Measurements from ENCODE around the gene NPB.

NPB gene

DNA sequence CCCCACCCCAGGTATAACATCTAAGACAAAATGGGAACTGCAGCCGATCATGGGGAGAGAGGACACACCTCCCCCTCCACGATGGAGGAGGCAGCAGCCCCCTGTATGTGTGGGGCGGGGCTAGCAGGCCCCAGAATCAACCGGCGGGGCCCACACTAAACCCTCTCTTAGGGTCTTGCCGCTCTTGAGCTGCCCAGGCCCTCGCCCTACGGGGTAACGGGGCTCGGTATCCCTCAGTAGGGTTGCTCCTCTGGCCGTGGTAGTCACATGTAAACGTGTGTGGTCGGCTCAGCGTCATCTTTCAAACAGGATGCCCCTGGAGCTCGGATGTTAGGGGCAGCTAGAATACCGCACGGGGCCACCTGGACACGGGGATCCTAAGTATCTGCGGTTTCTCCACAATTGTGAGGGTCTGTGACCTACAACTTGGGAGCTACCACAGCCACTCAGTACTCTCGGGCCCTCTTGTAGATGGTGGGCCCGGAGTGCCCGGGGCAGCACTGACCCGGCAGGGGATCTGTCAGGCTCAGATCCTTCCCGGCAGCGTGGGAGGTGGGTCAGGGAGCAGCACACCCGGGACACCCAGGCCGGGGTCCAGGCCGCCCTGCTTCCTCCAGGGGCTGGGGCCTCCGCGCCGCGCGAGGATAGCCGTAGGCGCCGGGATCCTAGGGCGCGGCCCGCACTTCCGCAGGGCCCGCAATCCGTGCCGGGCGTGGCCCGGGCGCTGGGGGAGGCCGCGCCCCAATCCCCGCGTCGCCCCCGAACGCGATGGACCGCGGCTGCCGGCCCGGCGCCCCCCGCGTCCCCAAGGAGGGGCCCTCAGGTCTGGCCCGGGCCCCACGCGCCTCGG lies 31.7 kb upstream of the NPB start:
- DNase-seq: peak; percentile 46

DNA sequence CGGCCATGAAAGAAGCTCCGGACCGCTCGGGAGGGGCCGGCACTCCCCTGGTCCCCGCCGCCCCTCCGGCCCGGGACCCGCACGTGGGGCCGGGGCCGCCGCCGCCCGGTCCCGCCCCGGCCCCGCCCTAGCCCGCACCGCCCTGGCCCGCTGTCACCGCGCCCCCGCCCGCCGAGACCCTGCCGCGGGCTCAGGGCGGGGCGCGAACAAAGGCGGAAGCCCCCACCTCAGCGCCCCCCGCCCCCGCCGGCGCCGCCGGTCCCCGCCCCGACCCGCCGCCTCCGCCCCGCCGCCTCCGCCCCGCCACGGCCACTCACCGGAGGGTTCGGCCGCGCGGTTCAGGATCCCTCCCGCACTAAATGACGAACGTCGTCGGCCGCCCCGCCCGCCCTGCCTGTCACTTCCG lies 31.1 kb upstream of the NPB start, which contains the start of gene ARHGDIA:
TSS of gene ARHGDIA (minus strand) at position 357 of the 406 bp plus-strand sequence. CDS start 1,407 bp downstream, outside the sequence.
- no peak for DNase-seq

DNA sequence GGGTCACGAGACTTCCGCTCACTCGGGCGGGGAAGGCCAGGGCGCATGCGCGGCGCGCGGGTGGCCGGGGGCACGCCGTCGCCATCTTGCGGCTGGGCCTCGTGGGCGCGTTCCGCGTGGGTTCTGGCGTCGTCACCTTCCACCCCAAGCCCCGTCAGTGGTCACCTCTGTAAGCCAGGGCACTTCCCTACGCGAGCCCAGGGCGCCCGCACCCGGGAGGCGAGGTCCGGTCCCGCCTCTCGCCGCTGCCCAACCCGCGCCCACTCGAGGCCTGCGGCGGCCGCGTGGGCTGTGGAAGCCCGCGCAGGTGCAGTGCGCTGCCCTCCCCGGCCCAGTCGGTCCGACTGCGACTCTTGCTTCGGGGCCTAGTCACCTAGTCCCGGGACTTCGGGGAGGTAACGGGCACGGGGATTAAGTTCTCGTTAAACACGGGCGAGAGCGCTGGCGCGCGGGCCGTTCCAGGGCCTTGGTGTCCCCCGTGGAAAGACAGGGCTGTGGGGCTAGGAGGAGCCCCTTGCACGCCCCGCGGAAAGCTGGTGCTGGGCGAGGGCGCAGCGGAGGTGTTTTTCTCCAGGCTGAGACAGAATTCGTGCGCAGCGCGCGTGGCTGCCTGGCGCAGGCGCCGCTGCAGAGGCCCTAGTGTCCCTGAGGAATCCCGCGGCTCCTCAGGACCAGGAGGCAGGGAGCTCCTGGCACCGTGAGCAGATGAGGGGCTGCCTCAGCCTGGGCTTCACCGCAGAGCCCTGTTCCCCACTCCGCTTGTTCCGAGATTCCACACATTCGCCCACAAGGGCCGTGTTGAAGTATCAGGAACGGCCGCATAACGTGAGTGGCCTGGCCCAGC lies 30.4 kb upstream of the NPB start:
- peak; percentile 96 for DNase-seq

DNA sequence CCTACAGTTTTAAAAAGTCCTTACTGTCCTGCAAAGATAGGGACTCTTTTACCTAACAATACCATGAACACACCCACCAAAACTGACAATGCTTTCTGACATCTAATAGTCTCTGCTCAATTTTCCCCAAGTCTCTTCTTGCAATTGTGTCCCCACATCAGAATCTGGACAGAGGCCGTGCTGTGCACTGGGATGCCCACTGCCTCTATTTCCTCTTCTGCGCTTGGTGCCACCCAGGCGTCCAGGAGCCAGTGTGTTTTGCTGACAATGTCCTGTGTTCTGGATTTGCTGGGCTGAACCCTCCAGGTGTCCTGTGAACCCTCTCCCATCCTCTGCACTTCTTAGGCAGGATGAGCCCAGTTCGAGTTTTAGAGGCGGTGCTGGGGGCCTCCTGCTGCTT lies 24.5 kb upstream of the NPB start:
- no peak for DNase-seq

DNA sequence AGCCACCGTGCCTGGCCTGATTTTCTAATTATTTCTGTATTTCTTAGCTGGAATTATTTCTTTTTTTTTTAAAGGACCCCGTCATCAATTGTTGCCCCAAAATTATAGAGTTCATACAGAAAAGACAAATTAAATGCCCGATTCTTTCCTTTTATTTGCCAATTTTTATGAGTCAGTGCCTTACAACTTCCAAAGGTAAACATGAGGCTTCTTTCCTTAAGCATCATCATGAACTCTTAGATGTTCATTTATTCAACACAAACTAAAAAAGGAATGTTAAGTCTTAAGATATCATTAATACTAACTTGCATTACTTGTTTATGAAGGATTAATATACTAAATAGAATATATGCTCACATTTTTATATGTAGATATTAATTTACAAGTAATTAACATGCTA lies 23.7 kb upstream of the NPB start:
- DNase-seq: no peak

DNA sequence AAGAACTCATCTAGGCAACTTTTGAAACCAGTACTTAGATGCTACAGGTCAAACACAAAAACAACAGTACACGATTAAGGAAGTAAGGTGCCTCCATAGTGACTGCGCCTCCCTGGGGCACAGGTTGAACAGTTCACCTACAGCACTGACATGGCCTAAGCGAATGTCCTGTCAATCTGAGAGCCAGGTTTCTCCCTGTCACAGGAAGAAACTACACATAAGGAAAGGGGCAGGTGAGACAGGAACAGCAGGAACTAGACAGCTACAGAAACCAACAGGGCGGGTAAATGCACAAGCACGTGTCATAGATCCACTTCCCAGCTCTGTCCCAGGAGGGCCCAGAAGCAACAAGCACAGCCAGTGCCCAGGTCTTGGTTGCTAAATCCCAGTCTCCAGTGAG lies 22.9 kb upstream of the NPB start:
- DNase-seq: no peak

DNA sequence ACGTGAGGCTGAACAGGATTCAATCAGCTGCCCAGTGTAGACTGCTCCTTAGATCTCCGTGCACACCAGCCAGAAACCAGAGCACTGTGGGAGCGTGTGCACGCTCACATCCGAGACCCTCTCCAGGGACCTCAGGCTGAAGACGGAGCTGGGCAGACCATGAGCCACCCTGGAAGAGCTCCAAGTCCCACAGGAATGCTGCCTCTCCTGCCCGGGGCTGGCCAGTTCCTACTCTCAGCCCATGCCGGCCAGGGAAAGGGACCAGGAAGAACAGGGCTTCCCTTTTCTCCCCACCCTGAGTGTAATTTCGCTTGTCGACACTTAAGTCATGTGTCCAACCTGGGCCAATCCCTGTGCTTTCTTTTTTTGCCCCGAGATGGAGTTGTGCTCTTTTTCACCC lies 17.5 kb upstream of the NPB start:
- no peak for DNase-seq

DNA sequence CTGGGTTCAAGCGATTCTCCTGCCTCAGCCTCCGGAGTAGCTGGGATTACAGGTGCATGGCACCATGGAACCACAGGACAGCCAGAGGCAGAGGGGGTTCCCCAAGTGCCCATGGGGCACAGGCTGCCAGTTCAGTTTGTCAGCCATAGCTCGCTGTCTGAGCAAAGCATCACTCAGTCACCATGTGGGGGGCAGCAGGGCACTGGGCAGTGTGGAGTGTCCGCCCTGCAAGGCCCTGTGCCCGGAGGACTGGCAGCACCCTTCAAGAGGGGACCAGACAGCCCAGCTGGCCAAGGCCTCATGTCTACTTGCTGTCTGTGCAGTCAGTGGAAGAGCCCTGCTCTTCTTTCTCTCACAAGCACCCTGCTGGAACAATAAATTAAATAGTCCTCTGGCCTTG lies 17.1 kb upstream of the NPB start:
- no peak for DNase-seq

DNA sequence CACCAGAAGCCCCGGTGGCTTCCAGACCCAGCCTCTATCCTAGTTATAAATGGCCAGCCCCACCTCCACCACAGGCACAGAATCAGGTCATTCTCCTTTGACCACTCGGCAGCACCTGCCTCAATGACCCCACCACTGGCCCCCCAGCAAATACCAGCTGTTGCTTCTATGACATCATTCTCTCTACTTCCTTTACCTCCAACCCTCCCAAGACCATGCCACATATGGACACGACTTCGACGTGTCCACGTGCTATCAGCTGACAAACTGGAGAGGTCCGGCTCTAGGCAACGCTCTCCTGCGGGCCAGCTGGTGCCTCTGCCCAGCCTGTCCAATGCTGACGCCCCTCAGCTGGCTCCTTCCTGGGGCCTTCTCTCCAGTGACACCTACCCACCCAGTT lies 16.6 kb upstream of the NPB start:
- DNase-seq: no peak

DNA sequence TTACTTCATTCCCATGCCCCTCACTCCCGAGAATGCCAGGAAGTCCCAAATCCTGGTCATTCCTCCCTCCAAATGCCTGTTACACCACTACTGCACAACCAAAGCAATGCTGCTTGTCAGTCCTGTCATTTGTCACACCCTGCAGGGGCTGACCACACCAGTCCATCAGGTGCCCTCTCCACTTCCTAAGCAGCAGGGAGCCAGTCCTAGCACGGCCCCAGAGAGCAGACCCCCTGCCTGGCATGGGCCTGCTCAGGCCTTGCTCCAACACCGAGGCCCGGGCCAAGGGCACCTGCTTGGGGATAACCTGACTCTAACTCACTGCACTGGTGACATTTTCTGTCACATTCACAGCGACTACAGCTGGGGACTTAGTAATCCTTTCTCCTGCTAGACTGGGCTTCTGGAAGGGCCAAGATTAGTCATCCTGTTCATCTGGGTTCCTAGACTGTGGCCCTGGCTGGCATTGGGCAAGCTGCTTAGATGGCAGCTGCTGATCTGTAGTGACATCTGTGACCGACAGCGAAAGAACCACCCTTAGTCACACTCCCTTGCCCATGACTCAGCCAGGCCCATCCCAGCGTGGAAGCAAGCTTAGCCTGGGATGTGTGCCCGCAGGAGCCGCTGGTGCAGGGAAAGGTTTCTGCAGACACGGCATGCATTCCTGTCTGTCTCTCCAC lies 16.0 kb upstream of the NPB start:
- no peak for DNase-seq

DNA sequence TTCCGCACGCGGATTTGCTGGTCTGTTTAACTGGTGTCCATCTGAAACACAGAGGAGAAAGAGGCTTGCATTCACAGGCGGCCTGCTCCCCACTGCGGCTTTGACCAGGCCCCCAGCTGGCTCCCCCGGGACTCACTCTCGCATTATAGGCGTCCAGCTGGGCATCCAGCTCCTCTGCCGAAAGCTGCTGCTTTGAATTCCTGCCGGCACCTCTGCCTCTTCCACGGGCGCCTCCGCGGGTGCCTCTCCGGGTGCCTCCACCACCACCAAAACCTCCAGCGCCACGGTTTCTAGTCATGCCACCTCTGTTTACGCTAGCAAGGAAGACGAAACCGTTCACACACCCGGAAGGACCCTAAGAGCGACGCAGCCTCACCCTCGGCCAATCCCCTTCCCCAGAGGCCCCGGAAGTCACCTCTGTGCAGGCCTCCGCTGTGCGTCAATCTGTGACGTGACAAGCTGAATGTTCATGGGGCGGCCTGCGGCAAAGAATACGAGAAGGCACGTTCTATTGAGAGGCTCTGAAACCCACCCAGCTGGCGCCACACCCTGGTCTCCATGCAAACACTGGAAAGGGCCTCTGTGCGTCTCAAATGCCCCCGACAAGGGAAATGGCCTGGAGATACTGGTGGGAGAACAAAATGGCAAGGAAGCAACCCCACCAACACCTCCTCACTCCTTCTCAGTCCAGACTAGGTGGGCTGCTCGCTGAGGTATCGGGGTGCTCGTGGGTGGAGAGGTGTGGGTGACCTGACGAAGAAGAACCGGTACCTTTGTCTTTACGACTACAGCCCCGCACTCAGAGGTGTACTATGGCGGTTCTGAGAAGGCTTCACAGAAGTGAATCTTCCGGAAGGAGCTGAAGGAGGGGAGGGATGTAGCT lies 13.7 kb upstream of the NPB start:
- no peak for DNase-seq

DNA sequence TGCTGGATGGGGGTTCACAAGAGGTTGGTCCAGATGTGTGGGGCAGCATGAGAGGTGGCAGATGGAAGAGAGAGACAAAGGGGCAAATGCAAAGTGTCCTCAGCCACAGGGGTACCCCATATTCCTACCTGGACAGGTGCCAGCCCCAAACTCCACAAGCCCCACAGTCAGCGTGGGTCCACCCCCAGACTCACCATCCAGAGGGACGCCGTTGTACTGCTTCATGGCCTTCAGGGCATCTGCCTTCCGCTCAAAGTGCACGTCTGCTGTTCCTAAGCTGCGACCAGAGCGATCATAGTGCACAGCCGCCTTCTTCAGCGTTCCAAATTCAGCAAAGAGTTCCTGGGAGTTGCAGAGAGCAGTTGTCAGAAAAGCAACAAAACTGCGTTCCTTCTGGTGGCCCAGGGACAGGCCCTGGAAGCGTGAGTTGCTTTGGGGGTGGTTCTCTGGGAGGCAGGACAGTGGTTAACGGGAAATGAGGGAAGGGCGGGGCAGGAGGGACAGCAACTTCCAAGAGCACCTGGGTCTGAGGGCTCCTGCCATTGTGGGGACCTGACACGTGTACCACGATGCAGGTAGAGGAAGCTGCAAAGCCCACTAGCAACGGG lies 12.9 kb upstream of the NPB start:
- no peak for DNase-seq

DNA sequence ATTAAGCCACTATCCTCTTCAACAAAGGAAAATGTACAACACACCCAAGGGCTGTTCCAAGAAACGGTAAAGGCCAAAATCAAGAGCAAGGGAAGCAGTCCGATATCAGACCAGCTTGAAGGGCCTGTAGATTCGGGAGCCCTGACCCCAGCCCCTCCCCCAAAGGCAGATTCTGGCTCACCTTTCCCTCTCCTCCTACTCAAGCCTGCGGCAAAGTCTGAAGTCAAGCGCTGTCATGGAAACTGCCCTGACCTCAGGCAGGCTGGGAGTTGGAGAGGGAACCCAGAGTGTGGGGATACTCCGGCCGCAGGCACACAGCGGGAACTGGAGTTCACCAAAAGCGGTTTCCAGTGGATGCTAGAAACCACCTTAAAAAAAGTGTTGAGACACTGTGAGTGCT lies 12.4 kb upstream of the NPB start:
- no peak for DNase-seq

DNA sequence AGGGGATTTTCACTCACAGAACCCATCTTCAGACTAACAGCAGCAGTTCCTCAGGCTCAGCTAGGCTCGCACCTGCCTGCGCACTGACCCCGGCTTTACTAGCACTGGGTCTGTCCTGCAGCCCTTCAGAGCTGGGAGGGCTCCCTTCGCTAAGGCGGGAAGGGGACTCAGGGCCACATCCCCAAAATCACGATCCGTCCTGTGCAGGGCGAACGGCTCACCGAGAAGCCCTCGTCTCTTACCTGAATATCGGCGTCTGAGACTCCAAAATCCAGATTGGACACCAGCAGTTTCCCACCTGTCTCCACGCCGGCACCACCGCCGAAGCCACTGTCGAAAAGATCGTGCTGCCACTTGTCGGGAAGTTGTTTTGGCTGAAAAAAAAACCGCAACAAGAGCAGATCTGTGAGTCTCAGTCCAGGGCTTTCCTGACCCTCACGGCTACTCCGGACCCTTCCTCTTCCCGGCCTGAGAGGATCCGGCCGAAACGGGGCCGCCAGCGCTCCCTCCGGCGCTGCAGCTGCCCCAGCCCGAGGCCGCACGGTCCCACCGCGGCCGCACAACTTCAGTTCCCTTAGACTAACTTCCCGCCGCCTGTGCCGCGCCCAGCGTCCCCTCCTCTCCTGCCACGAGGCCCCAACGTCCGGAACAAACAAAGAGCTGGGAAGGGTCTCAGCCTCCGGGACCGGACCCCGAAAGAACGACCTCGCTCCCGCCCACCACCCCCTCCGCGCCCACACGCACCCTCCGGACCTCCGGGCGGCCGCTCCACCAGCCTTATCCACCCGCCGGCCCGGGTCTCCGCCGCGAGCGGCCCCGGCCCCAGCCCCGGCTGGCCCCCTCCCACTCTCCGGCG lies 11.4 kb upstream of the NPB start:
- no peak for DNase-seq

DNA sequence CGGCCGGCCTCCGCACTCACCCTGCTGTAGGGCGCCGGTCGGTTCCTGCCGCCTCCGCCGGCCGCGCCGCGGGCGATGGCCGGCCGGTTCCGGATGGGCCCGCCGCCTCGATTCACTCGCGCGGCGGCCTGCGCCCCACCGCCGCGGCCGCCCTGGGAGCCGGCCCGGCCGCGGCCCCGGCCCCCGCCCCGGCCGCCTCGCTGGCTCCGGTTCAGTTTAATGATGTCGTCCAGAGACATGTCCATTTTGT lies 10.8 kb upstream of the NPB start:
- no peak for DNase-seq

DNA sequence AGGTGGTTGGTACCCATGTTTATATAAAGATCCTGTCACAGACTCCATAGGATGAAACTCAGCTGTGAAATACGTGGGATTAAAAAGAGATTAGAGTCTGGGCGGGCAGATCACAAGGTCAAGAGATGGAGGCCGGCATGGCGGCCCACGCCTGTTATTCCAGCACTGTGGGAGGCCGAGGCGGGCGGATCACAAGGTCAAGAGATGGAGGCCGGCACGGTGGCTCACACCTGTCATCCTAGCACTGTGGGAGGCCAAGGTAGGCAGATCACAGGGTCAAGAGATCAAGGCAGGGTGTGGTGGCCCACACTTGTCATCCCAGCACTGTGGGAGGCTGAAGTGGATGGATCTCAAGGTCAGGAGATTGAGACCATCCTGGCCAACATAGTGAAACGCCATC lies 6.6 kb upstream of the NPB start:
- no peak for DNase-seq

DNA sequence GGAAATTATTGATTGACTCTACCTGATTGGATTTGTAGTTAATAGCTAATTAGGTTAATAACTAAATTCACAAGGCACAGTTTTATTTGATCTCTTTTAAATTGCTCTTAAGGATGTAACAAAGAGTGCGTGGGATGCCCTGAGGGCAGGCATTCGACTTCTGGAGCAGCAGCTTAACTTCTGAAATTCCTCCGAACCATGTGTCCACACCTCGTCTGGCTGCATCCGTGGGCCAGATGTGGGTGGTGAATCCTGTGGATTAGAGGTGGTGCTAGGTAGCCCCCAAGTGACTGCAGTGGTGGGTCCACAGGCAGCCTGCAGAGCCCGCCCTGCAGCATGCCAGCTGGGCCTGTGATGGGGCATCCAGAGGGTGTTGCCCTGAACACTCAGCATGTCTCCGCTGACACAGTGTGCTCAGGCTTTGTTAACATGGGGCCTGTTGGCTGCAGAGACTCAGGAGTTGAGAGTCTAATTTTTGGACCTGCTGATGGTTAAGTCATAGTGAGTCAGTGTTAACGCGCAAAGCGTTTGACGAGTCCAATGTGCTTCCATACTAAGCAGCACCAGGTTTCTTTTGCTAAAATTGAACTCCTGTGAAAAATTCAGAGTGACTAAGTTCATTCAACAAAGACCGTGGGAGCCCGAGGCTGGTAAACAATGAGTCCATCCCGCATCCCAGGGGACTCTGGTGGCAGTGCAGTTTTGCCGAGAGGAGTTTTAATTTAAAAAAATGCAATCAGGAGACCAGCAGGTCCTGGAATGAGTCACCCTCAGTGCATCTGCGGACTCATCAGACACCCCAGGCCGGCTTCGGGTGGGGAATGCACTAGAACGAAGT lies 3.8 kb upstream of the NPB start:
- no peak for DNase-seq

DNA sequence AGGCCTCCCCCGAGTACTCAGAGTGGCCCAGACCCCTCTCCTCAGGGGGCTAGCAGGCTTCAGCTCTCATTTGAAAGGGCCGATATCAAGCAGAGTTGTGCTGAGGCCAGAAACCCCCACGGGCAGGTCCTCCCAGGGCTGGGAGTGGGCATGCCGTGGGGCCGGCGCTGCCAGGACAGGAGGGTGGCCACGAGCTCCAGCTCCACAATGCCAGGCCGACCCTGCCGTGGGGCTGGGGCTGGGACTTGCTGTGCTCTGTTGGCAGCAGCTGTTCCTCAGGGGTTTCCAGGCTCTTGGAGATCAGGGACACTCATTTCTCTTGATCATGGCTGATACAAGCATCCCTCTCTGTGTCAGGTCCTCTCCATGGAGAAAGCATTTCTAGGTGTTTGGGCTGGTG lies 3.2 kb upstream of the NPB start:
- DNase-seq: no peak

DNA sequence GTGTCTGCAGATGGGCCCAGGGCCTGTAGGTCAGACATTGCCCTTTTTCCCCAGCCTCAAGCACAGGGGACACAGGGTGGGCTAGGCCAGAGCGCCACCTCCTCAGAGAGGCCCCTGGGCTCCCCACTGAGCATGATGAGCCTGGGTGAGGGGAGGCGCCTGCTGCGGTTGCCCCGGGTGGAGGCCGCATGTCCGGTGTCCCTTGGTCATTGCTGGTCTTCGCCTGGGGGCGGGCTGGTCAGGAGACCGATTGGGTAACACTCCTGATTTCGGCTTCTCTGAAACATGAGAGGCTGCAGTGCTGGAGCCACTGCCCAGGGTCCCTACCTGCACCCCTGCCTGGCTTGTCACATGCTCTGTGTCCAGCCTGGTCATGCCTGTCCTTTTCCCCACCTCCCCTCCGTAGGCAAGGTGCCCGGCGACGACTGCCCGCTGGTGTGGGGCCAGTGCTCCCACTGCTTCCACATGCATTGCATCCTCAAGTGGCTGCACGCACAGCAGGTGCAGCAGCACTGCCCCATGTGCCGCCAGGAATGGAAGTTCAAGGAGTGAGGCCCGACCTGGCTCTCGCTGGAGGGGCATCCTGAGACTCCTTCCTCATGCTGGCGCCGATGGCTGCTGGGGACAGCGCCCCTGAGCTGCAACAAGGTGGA lies 2.4 kb upstream of the NPB start:
- DNase-seq: no peak
